Esophagus muscularis mucosa (tissue), 3 donors: Measurements from ENCODE around the gene SPNS3.

Experiments used
- POLR2A ChIP-seq: fragments of 450-650 bp; IDR thresholded peaks from one replicate; pipeline ENCODE4 v1.6.1; 2017; ENCODE audit warnings: antibody characterized with exemption, moderate library complexity, mild to moderate bottlenecking, low read depth
- POLR2AphosphoS5 ChIP-seq, 2 donors: sonication (generic); formaldehyde crosslinking; IDR thresholded peaks; one replicate each; pipeline ENCODE4 v1.6.1; 2017; ENCODE audit warnings: antibody characterized with exemption in 2 of 2
- TF ChIP-seq, protein P1 (sequence below), 3 experiments: fragments of 200-600 bp in 2 of 3; fragments of 450-650 bp in 1 of 3; sonication (generic) in 2 of 3; IDR thresholded peaks; one replicate each; pipeline ENCODE4 v1.5.1; 2017 to 2019; ENCODE audit warnings: antibody characterized with exemption in 3 of 3, mild to moderate bottlenecking in 2 of 3, moderate library complexity in 1 of 3

DNA sequence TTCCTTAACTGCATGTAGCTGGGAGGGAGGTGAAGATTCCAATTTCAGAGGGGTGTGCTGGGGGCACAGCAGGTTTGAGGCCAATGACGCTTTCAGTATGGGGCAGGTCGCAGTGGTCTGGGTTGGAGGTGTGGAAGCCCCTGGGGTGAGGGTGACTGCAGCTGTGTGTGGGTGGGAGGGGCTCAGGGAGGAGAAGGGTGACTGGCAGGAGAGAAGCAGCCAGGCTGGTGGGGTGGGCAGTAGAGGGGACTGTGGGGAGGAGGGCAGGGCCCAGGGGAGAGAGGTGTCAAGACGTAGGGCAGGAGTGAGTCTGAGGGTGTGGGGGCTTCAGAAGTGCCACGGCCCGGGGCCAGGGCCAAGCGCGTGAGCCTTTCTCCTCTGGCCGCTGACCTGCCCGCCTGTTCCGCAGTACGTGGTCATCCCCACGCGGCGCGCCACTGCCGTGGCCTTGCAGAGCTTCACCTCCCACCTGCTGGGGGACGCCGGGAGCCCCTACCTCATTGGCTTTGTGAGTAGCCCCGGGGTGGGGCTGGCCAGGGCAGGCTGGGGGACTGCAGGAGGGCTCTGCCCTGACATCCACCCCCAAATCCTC, 102.0 kb downstream of the SPNS3 start:
- TF ChIP-seq POLR2AphosphoS5 (IDR thresholded peaks at IDR 0.05): no peak
- TF ChIP-seq, protein P1, sequence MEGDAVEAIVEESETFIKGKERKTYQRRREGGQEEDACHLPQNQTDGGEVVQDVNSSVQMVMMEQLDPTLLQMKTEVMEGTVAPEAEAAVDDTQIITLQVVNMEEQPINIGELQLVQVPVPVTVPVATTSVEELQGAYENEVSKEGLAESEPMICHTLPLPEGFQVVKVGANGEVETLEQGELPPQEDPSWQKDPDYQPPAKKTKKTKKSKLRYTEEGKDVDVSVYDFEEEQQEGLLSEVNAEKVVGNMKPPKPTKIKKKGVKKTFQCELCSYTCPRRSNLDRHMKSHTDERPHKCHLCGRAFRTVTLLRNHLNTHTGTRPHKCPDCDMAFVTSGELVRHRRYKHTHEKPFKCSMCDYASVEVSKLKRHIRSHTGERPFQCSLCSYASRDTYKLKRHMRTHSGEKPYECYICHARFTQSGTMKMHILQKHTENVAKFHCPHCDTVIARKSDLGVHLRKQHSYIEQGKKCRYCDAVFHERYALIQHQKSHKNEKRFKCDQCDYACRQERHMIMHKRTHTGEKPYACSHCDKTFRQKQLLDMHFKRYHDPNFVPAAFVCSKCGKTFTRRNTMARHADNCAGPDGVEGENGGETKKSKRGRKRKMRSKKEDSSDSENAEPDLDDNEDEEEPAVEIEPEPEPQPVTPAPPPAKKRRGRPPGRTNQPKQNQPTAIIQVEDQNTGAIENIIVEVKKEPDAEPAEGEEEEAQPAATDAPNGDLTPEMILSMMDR (IDR thresholded peaks at IDR 0.05): no peak
- no peak for TF ChIP-seq POLR2A
